ENCODE results near the gene PPIB. TPM values are rescaled to one million over a fixed set of nuclear protein-coding genes. Genes with fewer than 3 reads are reported as not detected.
A peak's percentile ranks its signal among the peaks of the same experiment; 100 is the strongest.

Gene PPIB
- total and polyA plus RNA-seq, 9 of the 15 experiments (the other 6 are each of a cell fraction or from before 2014, with no cell fraction given), result 306 to 746 (median 439) TPM

DNA sequence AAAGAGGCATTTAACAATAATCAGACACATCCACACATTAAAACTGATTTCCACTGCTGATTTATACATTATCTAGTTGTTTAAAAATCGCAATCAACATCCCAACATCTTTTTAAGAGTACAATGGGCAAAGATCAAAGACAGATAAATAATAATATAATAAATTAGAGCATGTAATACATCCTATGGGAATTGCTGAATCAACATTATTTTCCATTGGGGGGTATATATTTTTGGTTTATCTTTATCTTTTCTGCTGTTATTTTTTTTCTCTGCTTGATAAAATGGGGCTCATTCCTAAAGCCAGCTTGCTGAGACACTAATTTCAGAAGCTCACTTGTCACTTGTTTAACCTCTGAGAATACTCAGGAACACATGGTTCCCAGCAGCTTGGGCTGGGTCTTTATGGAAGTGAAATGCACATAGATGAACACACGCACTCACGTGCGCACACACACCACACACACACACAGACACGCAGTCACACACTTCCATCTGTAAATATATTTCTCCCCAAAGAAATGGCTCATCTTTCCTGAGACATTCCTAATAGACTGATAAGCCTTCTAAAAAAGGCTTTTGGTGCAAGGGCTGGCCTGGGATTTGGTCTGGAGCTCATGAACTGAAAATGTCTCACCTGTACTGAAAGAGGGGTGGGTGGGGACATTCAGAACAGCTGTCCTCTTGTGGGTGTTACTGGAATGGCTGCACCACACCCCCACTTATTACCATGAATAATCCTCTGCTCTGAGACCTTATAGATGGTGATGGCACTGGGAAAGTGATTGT, 3.5 kb upstream of the PPIB start:
- Histone ChIP-seq H3K4me1 (replicated peaks in 1 of 2; ENCODE audit: control insufficient read depth in 2 of 2, insufficient read depth in 2 of 2, low read length in 2 of 2) (peaks cover 10 to 23% of the 10 kb centered on the region in 2 experiments; a peak in 3 of 5 replicates), H3K9me1 (ENCODE audit: control insufficient read depth, insufficient read depth, low read length) (no peaks in the 10 kb centered on the region), H4K20me1 (replicated peaks; ENCODE audit: control insufficient read depth, insufficient read depth, low read length) (no peaks in the 10 kb centered on the region), H3K9ac (ENCODE audit: insufficient read depth in 1 of 2, low read depth in 2 of 2, low read length in 2 of 2) (no peak overlapping the region), H3K27ac (ENCODE audit: extremely low read depth, low read depth, low read length) (no peak overlapping the region), H3K27me3 (ENCODE audit: control insufficient read depth in 2 of 2, insufficient read depth in 2 of 2, low read length in 2 of 2) (no peaks in the 10 kb centered on the region), H3K9me3 (replicated peaks; ENCODE audit: control insufficient read depth, insufficient read depth, low read depth, low read length) (no peaks in the 10 kb centered on the region), H3K4me3 (no peak overlapping the region), H3K4me2 (ENCODE audit: insufficient read depth, low read length) (no peak overlapping the region), H3K79me2 (ENCODE audit: control insufficient read depth, insufficient read depth, low read length) (peaks cover 16% of the 10 kb centered on the region), H2AFZ (ENCODE audit: low read depth, low read length) (no peak overlapping the region), H3K36me3 (ENCODE audit: control insufficient read depth, insufficient read depth, low read length) (peaks cover 18% of the 10 kb centered on the region; the same call in 2 of the 3 replicates)
- TF ChIP-seq DACH1 (IDR thresholded peaks at IDR 0.05; ENCODE audit: partially characterized antibody) (peak; percentile 23), KLF13 (tag; IDR thresholded peaks at IDR 0.05; ENCODE audit: borderline replicate concordance, low read depth) (no peak), POLR2A (conservative IDR thresholded peaks at IDR 0.05) (0 out of 2 replicates have a peak, but pooled peaks have one; percentile 29), MAFK (IDR thresholded peaks at IDR 0.05; ENCODE audit: low read length) (peak; percentile 87), MAFG (tag; conservative IDR thresholded peaks at IDR 0.05) (peak; percentile 86), BHLHE40 (IDR thresholded peaks at IDR 0.05; ENCODE audit: low read length) (0 out of 2 replicates have a peak, but pooled peaks have one; percentile 5), RBM15 (IDR thresholded peaks at IDR 0.05; ENCODE audit: insufficient read depth, low read length) (no peak), C11orf30 (IDR thresholded peaks at IDR 0.05; ENCODE audit: low read depth) (peak; percentile 90), ZNF830 (CRISPR knock-in tag; IDR thresholded peaks at IDR 0.05) (no peak), ZNF316 (IDR thresholded peaks at IDR 0.05) (peak; percentile 96), ZNF184 (CRISPR knock-in tag; IDR thresholded peaks at IDR 0.05) (no peak), MAFF (IDR thresholded peaks at IDR 0.05; ENCODE audit: low read length) (peak; percentile 83), SUPT5H (IDR thresholded peaks at IDR 0.05) (0 out of 2 replicates have a peak, but pooled peaks have one; percentile 25), POLR2AphosphoS2 (IDR thresholded peaks at IDR 0.05; ENCODE audit: low read length) (peak; percentile 70; the same call in 1 of the 2 replicates)
- TF ChIP-seq, protein P1, sequence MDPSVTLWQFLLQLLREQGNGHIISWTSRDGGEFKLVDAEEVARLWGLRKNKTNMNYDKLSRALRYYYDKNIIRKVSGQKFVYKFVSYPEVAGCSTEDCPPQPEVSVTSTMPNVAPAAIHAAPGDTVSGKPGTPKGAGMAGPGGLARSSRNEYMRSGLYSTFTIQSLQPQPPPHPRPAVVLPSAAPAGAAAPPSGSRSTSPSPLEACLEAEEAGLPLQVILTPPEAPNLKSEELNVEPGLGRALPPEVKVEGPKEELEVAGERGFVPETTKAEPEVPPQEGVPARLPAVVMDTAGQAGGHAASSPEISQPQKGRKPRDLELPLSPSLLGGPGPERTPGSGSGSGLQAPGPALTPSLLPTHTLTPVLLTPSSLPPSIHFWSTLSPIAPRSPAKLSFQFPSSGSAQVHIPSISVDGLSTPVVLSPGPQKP (CRISPR knock-in tag; IDR thresholded peaks at IDR 0.05), result no peak
- TF ChIP-seq, protein P2, sequence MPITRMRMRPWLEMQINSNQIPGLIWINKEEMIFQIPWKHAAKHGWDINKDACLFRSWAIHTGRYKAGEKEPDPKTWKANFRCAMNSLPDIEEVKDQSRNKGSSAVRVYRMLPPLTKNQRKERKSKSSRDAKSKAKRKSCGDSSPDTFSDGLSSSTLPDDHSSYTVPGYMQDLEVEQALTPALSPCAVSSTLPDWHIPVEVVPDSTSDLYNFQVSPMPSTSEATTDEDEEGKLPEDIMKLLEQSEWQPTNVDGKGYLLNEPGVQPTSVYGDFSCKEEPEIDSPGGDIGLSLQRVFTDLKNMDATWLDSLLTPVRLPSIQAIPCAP (CRISPR knock-in tag; IDR thresholded peaks at IDR 0.05; ENCODE audit: borderline replicate concordance), result no peak
- ChIA-PET CTCF (ENCODE audit: low intra/inter-chr PET ratio) (interaction anchor here (0.6 kb wide), 1 partner anchor 342 kb away, joined by 3 read pairs; no protein-coding TSS in a partner anchor), POLR2A (interaction anchor here (0.6 kb wide), 1 partner anchor 1274 kb away, joined by 4 read pairs; no protein-coding TSS in a partner anchor)
- FAIRE-seq (no peak), ATAC-seq (no peak), DNase-seq (ENCODE audit: extremely low read depth in 1 of 4, low spot score in 3 of 4) (no peak)
- BruUV-seq (replicated peaks), result no TSS peak
- 75% methylated on average over 5 of the region's 5 CpGs for WGBS (ENCODE audit: insufficient coverage, low coverage, missing lambda C conversion rate)
- intact Hi-C loops (cut with micrococcal nuclease), result loop anchor here (5.0 kb wide), 1 partner anchor 516 kb away; no protein-coding TSS in a partner anchor
- in situ Hi-C loops (cut with MboI), result no loop called here

Data from K562 (cell line).